Thoracic aorta (tissue), 2 donors: ENCODE results near the gene ZDHHC3. TPM values are rescaled to one million over a fixed set of nuclear protein-coding genes. Genes with fewer than 3 reads are reported as not detected.

ENCODE experiments used
- ATAC-seq: fragments of 150-250 bp; one replicate; pipeline ENCODE4 v1.8.0; 2017; ENCODE audit warnings: low read depth; ENCODE audit not compliant: insufficient number of reproducible peaks, low FRiP score
- DNase-seq: peaks from one replicate; pipeline ENCODE4 v3.0.0-alpha.2; 2020; ENCODE audit warnings: low spot score
- H3K27ac ChIP-seq, 2 donors: fragments of 200-600 bp; sonication (generic); 1 replicate in 1 of 2; 2 replicates in 1 of 2; pipeline ENCODE4 v1.5.1; 2016; ENCODE audit warnings: mild to moderate bottlenecking in 2 of 2, moderate library complexity in 2 of 2
- H3K27me3 ChIP-seq: fragments of 200-600 bp; sonication (generic); replicated peaks from 2 replicates; pipeline ENCODE4 v1.6.0; 2016; ENCODE audit warnings: mild to moderate bottlenecking; ENCODE audit not compliant: insufficient read depth
- H3K36me3 ChIP-seq: fragments of 200-600 bp; sonication (generic); one replicate; pipeline ENCODE4 v1.5.1; 2016
- H3K4me1 ChIP-seq, 2 donors: fragments of 200-600 bp; sonication (generic); 1 replicate in 1 of 2; 2 replicates in 1 of 2; pipeline versions ENCODE4 v1.5.1 to v1.6.0; 2016; ENCODE audit warnings: low read depth in 2 of 2, mild to moderate bottlenecking in 1 of 2; ENCODE audit not compliant: control insufficient read depth in 1 of 2
- H3K4me3 ChIP-seq: fragments of 200-600 bp; sonication (generic); 2 replicates; pipeline ENCODE4 v1.5.1; 2016; ENCODE audit warnings: mild to moderate bottlenecking
- H3K9me3 ChIP-seq: fragments of 200-600 bp; sonication (generic); 2 replicates; pipeline ENCODE4 v1.5.1; 2016
- CTCF ChIP-seq: fragments of 200-600 bp; sonication (generic); IDR thresholded peaks from one replicate; pipeline ENCODE4 v1.5.1; 2019; ENCODE audit warnings: antibody characterized with exemption
- total RNA-seq, 2 donors: library from RNA; depleted of rRNA; stranded (reverse); fragments of >200 nt; gene quantifications; one replicate each; pipeline versions ENCODE4 v1.1.0 to v1.2.3, GENCODE V29; 2016

The ZDHHC3 gene
- total RNA-seq, 2 donors from 2014 or later = 70.8 to 72.3 TPM

- no peak overlapping the region for H3K27ac ChIP-seq
- H3K4me3 ChIP-seq = no peak overlapping the region
- no peak for ATAC-seq
- H3K36me3 ChIP-seq = no peaks in the 10 kb centered on the region
- no peak for TF ChIP-seq CTCF
- H3K9me3 ChIP-seq = no peaks in the 10 kb centered on the region
- no peaks in the 10 kb centered on the region for H3K4me1 ChIP-seq
- DNase-seq = no peak
- H3K27me3 ChIP-seq = no peaks in the 10 kb centered on the region
Observed at GRCh38 chr3:44966795-44967278, 9.1 kb downstream of the ZDHHC3 start.

- no peak for TF ChIP-seq CTCF
- Histone ChIP-seq H3K4me1 (no peaks in the 10 kb centered on the region), H3K27me3 (no peaks in the 10 kb centered on the region), H3K4me3 (no peak overlapping the region), H3K27ac (no peak overlapping the region), H3K36me3 (no peaks in the 10 kb centered on the region), H3K9me3 (no peaks in the 10 kb centered on the region)
- no peak for DNase-seq
- no peak for ATAC-seq
Observed at GRCh38 chr3:44965165-44965564, 10.8 kb downstream of the ZDHHC3 start.

- Histone ChIP-seq H3K27me3 (no peaks in the 10 kb centered on the region), H3K27ac (no peak overlapping the region), H3K36me3 (peaks cover 5% of the 10 kb centered on the region), H3K4me1 (no peaks in the 10 kb centered on the region), H3K9me3 (no peaks in the 10 kb centered on the region), H3K4me3 (no peak overlapping the region)
- no peak for TF ChIP-seq CTCF
- DNase-seq = no peak
- no peak for ATAC-seq
Observed at GRCh38 chr3:44963571-44964325, 12.2 kb downstream of the ZDHHC3 start.

GRCh38 chr3:44962621-44963393 lies 13.2 kb downstream of the ZDHHC3 start:
- DNase-seq = no peak
- no peak for ATAC-seq
- no peak for TF ChIP-seq CTCF

GRCh38 chr3:44961888-44962287 lies 14.1 kb downstream of the ZDHHC3 start:
- no peak for DNase-seq
- H3K4me3 ChIP-seq = no peak overlapping the region
- H3K4me1 ChIP-seq = no peaks in the 10 kb centered on the region
- H3K36me3 ChIP-seq = peaks cover 12% of the 10 kb centered on the region
- no peaks in the 10 kb centered on the region for H3K9me3 ChIP-seq
- no peak overlapping the region for H3K27ac ChIP-seq
- no peak for ATAC-seq
- no peaks in the 10 kb centered on the region for H3K27me3 ChIP-seq
- no peak for TF ChIP-seq CTCF

More at GRCh38 chr3:44962621-44963393, 13.2 kb downstream of the ZDHHC3 start:
- no peaks in the 10 kb centered on the region for H3K27me3 ChIP-seq
- H3K4me3 ChIP-seq = no peak overlapping the region
- H3K4me1 ChIP-seq = no peaks in the 10 kb centered on the region
- peaks cover 9% of the 10 kb centered on the region for H3K36me3 ChIP-seq
- no peaks in the 10 kb centered on the region for H3K9me3 ChIP-seq
- H3K27ac ChIP-seq = no peak overlapping the region
